Iris pigment epithelial cell (primary cell): Measurements from ENCODE around the gene CLIP4.
"Not testable (repeated sequence)": the region's sequence is repeated elsewhere in the genome, so short reads cannot be mapped to it uniquely, and the experiment has no call there.

Source experiments
- DNase-seq: peaks from one replicate; pipeline ENCODE4 v3.0.0-alpha.2; 2011; ENCODE audit warnings: low read depth

CLIP4 gene

DNA sequence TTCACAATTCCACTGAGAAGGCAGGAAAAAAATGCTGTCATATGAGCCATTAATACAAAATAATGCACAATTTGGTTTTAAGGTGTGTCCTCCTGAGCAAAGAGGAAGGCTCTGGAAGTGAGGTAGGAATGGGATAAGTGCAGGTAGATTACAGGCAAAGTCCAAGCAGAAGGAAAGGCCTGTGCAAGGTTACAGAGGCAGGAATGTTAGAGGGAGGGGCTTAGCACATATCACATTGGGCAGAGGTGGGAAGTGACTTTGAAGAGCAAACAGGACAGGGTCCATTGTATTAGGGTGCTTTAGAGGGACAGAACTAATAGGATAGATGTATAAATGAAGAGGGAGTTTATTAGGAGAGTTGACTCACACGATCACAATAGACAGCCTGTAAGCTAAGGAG is 14.7 kb upstream of the CLIP4 start:
- DNase-seq, result no peak

DNA sequence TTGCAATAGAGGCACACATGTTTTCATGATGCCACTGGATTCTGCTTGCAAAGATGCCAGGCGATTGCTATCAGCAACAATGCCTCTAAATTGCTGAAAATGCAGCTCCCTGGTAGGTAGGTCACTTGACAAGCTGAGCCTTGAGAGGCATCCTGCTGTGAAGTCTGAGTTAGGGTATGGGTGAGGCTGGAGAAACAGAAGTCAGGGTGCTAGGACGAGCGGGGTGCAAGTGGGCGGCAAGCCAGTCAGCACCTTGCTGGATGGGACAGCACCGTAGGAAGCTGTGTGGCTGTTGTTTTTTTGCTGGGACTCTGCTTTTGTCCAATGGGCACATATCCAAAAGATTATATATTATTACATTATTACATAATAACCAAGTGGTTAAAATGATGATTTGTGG is 10.5 kb upstream of the CLIP4 start:
- no peak for DNase-seq

DNA sequence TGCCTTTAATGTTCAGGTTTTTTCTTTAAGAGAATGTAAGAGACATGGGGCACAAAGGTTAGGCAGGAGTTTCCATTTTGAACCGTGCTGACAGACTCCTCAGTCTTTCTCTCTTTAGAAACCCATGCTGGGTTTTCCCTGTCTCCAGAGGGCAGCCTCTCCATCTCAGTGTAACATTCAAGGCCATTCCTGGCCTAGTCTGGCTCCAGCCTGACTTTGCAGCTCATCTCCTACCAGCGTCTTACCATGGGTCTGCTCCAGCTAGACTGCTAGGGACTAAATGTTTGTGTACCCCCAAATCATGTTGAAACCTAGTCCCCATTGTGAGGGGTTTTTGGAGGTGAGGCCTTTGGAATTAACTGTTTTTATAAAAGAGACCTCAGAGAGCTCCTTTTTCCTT is 9.8 kb upstream of the CLIP4 start:
- no peak for DNase-seq

DNA sequence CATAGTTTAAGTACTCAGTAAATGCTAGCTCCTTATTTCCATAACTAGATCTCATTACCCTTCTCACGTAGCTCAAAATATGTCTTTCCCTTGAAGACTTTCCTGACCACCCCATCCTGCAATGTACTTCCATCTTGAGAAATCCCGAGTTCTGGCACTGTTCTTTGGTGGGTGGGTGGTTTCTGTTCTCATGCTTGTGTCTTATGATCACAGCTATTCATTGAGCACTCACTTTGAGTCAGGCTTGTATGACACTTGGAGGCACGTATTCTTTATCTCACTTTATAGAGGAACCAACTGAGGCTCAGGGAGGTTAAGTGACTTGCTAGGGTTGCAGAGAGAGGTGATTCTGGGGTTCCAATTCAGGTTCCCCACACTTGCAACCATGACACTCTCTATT is 9.0 kb upstream of the CLIP4 start:
- no peak for DNase-seq

DNA sequence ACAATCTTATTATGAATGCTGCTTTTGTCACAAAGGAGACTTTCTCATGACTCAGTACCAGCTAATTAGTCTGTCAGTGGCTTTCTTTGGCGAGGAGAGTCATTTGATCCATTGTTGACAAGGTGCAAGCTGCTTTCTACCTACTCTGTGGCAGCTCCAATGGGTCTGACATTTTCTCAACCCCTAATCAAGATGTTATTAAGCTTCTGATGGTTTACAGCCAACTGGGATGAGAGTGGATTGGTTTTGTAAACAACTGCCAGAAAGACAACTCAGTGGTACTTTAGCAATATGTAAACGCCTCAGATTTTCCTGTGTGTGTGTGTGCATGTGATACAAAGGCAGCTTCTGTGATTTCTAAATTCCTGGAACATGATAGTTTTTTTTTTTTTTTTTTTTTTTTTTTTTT is 8.2 kb upstream of the CLIP4 start:
- peak; percentile 73 for DNase-seq

DNA sequence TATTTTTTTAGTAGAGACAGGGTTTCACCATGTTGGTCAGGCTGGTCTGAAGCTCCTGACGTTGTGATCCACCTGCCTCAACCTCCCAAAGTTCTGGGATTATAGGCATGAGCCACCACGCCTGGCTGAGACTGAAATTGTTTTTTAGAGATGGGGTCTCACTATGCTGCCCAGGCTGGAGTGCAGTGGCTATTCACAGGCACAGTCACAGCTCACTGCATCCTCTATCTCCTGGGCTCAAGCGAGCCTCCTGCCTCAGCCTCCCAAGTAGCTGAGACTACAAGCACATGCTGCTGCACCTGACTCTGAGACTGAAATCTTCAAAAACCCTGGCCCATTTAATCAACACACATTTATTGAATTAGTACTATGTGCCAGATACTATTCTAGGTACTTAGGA is 7.7 kb upstream of the CLIP4 start:
- DNase-seq, result not testable (repeated sequence)

DNA sequence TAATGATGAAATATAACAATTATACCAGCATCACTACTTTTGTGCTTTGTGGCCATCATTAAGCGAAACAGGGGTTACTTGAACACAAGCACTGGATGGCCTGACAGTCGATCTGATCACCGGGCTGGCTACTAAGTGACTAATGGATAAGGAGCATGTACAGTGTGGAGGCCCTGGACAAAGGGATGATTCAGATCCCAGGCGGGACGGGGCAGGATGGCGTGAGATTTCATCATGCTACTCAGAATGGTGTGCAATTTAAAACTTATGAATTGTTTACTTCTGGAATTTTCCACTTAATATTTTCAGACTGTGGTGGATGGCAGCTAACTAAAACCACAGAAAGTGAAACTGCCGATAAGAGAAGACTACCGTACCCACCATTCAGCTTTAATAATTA is 7.0 kb upstream of the CLIP4 start:
- peak; percentile 98 for DNase-seq

DNA sequence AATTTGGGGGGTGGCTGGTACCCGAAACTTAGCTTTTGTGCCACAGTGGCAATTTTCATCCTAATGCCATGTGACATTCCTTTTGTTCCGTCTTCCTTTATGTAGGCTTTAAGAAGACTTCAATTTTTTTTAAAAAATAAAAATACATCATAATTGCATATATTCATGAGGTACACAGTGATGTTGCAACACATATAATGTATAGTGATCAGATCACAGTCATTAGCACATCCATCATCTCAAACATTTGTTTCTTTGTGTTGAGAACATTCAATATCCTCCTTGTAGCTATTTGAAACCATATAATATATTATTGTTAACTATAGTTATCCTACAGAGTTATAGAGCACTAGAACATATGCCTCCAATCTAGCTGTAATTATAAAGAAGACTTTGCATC is 6.0 kb upstream of the CLIP4 start:
- no peak for DNase-seq

DNA sequence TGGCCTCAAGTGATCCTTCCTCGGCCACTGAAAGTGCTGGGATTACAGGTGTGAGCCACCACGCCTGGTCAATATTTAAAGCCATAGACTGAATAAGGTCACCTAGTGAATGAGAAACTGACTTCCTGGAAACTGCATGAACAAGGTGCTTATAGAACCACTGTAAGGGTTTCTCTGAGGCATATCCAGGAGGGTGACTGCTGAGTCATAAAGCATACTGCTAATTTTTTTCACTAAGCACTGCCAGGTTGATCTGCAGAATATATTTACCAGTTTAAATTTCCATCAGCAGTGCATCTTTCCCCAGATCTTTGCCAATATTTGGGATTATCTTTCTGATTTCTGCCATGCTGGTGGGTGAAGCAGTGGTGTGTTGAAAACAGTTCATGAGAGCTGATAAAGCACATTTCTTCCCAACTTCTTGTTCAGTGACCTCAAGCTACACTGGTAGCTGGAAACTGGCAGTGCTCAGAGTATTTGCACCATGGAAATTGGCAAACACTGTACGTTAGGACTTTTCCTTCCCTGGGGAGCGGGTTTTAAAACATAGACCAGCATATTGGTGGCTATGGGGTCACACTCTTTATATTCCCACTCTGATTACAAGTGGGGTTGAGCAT is 4.2 kb upstream of the CLIP4 start:
- DNase-seq, result peak; percentile 54

DNA sequence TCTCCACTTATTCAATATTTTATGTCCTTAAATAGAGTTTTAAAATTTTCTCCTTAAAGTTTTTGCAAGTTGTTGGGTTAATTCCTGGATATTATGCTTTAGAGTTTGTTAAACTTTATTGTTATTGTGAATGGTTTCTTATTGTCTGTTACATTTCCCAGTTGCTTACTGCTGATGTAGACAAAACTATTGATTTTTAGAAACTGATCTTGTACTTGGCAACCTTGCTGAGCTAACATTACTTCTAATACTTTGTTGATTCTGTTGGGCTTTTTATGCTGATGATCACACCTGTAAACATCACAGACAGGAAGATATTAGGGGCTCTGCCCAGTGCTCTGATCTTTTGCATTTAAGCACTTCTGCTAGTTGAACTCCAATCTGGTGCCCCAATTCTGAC is 2.8 kb upstream of the CLIP4 start:
- no peak for DNase-seq

DNA sequence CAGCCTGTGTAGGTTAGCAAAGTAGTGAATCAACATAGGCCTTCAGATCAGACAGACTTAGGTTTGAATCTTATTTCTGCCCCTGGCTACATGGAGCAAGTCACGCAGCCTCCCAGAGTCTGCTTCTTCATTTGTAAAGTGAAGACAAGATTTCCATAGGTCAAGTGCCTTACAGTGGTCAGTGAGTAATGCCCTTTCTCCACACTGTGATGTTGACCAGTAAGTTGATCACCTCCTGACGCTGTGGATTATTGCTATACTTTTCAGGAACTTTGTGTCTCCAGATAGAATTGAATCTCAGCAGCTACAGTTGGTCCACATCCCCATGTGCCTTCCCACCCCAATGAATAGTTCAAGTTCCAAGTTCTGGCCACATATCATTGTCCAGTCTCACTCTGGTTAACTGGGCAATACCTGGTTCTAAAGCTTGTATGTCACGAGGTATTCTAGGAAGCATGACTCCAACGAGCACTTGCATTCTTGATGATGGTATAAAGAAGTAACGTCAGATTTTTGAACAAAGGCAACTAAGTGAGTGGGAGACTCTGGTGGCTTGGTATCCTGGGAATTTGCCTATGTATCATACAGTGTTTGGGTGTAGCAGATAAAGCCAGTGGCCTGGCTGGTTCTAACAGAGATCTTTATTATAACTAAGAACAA is 2.1 kb upstream of the CLIP4 start:
- peak; percentile 64 for DNase-seq

DNA sequence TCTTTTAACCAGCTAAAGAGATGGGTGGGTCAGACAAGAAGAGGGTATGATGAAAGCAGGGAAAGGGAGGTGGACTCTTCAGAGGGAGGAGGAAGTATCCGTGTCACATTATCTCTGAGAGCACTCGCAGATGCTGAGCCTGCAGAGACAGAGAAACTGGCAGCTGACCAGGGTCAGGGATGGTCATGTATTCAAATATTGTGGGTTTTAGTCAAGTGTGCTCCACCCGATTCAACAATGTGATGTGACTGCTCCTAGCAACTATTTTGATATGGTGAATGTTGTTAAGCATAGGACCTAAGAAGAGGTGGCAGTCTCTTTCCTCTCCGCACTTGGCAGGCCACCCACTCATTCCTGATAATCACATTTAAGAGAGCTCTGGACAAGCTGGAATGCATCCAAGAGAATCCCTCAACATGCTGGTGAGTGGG is 1.3 kb upstream of the CLIP4 start:
- DNase-seq, result peak; percentile 64

DNA sequence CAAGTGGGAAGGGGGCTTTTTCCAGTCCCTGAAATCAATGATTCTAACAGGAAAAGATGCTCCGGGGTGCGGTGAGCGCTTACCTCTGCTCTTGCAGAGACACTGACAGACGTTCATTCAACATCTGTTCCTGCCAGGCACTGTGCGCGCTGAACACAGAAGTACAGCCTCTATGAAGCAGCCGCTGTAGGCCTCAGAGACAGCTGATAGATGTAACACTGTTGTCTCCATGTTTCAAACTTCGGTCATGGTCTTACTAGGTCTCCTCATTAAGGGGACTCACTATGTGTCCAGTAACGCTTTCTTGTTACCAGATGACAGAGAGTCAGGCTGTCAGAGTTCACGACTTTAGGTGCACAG is 649 bp upstream of the CLIP4 start:
- no peak for DNase-seq

DNA sequence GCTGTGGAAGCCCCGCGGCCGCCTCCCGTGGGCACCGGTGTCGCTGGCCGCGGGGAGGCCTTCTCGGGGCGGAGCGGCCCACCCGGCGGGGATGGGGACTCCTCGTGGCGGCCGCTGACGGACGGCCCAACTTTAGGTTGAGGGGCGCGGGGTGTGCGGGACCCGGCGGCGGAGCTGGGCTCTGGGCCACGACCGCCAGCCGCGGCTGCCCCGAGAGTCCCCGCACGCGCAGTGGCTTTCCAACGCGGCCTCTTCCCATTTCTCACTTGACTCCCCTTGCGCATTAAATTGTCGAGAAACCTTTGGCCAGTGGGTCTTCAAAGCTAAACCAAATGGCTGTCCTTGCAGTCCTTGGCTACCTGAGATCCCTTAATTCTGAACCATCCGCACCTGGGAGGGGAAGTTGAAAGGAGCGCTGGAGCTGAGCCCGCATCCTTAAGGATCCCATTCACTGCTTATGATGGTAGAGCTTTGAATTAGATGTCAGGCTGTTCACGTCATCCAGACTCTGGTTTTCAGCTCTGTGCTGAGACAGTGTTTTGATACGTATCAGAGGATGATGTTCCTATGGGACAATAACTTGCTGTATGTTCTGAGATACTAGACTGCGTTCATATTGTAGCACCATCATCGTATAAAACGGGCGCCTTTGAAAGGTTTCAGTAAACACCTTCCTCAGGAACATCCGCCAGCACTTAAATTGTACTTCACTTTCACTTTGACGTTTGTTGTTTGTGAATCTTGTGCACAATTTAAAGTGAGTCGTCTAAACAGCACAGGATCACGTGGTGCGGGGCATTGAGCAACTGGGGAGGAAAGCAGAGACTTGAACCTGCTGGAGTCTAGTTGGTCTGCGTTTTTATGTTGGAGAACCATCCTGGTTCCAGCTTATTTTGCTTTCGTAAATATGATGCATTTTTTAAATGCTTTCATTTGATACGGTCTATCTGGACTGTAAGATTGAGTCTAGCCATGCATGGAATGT is 874 bp downstream of the CLIP4 start:
- peak; percentile 96 for DNase-seq

DNA sequence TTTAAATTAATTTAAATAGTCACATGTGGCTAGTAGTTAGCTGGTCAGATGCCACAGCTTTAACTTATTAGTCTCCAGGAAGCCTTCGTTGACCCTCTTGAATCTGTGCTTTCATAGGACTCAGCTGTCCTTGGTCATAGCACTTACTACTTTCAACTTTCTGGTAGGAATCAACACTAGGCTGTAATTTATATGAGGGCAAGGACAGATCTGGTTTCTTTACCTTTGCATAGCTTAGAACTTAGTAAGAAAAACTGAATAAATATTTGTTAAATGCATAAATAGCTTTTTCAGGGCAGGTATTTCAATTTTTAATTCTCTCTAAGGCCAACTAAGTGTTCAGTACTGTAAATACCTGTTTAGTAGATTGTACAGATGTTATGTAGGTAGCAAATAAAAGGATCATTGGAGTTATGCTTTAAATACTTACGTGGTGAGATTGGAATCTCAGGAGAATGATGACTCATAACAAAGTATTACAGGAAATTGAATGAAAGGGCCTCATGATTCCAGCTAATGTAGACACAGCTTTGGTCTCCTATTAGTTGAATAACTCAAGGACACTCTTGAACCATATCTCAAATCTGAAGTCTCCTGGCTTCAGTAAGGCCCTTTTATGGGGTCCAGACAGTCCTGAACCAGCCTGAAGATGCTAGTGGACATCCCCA is 2.6 kb downstream of the CLIP4 start:
- peak; percentile 79 for DNase-seq

DNA sequence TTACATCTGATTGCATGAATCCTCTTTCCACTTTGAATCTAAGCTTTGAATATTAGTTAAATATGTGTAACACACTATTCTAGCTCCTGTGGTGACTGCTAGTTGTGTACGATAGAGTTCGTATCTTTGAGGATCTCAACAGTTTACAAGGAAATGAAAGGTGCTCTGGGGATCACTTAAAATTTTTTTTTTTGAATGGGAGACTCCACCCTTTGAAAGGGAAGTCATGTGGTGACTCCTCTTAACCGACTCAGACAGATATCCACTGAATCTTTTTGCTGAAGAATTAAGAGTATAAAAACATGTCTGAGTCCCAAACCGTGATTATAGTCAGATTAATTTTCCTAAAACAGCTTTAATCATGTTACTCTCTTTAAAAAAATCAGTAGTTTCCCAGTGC is 4.0 kb downstream of the CLIP4 start:
- no peak for DNase-seq

DNA sequence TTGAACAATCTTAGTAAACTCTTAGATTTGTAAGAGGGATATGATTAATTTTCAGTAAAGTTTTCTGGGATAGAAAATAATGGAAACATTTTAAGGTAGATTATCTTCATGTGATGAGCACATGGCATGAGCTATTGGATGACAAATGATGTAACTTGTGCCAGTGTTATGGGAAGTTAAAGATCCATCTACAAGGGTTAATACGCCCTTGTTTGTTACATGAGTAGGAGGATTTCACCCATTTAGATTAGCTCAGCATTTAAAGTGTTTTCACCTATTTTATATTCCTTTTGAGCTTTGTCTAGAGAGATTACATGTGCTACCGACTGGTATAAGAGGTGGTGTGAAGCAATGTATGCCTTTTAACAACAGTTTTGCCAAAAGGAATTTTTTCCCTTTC is 5.6 kb downstream of the CLIP4 start:
- no peak for DNase-seq

DNA sequence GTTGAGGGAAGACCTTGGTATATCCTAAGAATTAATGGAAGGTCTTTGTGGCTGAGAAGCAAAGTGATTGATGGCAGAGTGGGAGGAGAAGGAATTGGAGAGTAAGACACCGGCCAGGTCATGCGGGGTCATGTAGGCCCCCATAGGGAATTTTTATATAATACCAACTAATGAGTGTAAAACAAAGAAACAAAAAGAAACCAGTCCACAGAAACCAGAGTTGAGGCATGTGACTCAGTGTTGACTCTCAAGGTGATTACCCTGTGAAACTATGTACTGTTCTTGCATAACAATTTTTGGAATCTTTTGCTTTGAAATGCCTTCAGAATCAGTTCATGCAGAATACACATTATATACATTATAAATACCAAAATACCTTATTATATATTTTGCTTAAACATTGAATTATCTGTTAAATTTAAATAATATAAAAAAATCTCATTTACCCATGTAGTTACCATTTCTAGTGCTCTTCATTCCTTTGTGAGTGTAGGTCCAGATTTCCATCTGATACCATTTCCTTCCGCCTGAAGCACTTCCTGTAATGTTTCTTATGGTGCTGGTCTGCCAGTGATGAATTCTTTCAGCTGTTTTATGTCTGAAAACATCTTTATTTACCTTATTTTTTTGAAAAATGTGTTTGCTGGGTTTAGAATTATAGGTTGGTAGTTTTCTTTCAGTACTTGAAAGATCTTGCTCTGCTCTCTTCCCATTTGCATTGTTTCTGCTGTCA is 8.6 kb downstream of the CLIP4 start:
- peak; percentile 90 for DNase-seq

DNA sequence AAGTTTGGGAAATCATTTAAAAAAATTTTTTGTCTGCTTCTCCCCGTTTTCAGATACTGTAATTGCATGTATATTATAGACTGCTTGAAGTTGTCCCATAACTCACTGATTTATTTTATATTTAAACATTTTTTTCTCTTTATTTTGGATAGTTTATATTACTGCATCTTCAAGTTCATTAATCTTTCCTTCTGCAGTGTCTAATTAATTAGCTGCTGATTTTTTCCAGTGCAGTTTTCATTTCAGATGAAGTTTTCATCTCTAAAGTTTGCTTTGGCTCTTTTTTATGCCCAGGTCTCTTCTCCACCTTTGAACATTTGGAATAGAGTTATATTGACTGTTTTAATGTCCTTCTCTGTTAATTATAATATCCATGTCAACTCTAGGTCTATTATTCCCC is 9.3 kb downstream of the CLIP4 start:
- no peak for DNase-seq

DNA sequence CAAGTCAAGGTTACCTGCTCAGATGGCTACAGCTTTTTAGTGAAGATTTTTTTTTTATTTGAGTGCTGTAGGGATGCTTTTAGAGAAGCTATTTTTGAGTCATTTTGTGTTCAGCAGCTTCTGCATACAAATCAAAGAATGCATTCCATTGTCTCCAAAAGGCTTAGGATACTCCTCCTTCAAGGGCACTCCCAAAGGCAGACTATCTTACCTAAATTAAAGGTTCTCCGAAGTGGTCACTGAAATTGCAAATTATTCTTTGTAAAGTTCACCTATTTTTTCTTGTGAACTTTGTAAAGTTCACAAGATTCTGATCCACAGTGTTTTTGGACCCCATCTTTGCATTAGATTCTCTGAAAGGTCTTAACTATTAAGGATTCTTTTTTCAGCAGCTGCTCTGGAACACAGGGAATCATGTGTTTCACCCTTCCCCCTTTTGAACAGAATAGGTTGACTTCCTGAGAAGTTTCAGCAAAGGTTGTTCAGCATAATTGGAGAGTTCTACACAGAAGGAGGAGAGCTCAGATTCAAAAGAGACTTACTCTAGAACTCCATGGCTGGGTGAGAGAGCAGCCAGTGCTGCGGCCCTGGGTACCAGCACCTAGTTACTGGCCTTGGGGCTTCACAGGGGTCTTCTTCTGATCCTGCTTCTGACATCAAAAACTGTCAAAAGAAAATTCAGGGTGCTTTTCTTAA is 14.5 kb downstream of the CLIP4 start:
- DNase-seq, result no peak

DNA sequence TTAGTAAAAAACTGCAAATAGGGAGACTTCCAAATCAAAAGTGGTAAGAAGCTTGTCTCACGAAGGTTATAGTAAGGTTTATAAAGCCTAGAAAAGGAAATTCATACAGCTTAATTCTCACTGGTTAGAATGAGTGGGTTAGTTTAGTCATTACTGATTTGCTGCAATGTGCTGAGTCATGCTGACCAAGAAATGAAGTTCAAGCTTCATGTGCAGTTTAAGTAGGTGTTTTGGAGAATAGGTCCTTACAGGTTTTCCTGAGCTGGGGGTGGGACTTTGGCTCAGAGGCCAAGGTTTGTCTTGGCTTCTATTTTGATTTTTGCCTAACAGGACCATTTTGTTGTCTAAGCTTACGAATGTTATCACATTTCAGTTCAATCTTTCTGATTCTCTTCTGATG is 15.1 kb downstream of the CLIP4 start:
- DNase-seq, result peak; percentile 91
